Effector memory CD8-positive, alpha-beta T cell (primary cell): ENCODE data around the gene PACSIN2.
A peak's percentile ranks its signal among the peaks of the same experiment; 100 is the strongest.

ENCODE experiments used
- ATAC-seq: fragments of 150-1000 bp; cut with Tn5 transposase; replicated peaks from 2 replicates; pipeline ENCODE4 v1.10.0; 2021; ENCODE audit warnings: mild to moderate bottlenecking, moderate library complexity
- DNase-seq, 3 experiments: peaks; one replicate each; pipeline ENCODE4 v3.0.0; 2021
- H3K27ac Mint-ChIP-seq, 2 donors: one replicate each; pipeline ENCODE4 v1.8.0; 2022; ENCODE audit warnings: mild to moderate bottlenecking in 2 of 2, mixed read lengths in 2 of 2, moderate library complexity in 2 of 2
- H3K27me3 Mint-ChIP-seq, 2 donors: one replicate each; pipeline ENCODE4 v1.8.0; 2022; ENCODE audit warnings: mixed read lengths in 2 of 2
- H3K36me3 Mint-ChIP-seq: one replicate; pipeline ENCODE4 v1.8.0; 2022; ENCODE audit warnings: mild to moderate bottlenecking, moderate library complexity, mixed read lengths; ENCODE audit not compliant: insufficient read depth
- H3K4me1 Mint-ChIP-seq, 2 donors: one replicate each; pipeline ENCODE4 v1.8.0; 2022; ENCODE audit warnings: low read depth in 2 of 2, mixed read lengths in 2 of 2
- H3K4me3 Mint-ChIP-seq, 2 donors: one replicate each; pipeline ENCODE4 v1.8.0; 2022; ENCODE audit warnings: mild to moderate bottlenecking in 2 of 2, mixed read lengths in 2 of 2, moderate library complexity in 2 of 2
- H3K9me3 Mint-ChIP-seq, 2 donors: one replicate each; pipeline ENCODE4 v1.8.0; 2022; ENCODE audit warnings: mixed read lengths in 2 of 2
- total RNA-seq, 9 experiments: gene quantifications; one replicate each; lab custom pipeline; 2026; lab: John Stamatoyannopoulos, UW

The PACSIN2 gene, protein sequence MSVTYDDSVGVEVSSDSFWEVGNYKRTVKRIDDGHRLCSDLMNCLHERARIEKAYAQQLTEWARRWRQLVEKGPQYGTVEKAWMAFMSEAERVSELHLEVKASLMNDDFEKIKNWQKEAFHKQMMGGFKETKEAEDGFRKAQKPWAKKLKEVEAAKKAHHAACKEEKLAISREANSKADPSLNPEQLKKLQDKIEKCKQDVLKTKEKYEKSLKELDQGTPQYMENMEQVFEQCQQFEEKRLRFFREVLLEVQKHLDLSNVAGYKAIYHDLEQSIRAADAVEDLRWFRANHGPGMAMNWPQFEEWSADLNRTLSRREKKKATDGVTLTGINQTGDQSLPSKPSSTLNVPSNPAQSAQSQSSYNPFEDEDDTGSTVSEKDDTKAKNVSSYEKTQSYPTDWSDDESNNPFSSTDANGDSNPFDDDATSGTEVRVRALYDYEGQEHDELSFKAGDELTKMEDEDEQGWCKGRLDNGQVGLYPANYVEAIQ
- 26.9 to 62.7 (median 38.7) reads per million in 9 experiments for total RNA-seq

DNA sequence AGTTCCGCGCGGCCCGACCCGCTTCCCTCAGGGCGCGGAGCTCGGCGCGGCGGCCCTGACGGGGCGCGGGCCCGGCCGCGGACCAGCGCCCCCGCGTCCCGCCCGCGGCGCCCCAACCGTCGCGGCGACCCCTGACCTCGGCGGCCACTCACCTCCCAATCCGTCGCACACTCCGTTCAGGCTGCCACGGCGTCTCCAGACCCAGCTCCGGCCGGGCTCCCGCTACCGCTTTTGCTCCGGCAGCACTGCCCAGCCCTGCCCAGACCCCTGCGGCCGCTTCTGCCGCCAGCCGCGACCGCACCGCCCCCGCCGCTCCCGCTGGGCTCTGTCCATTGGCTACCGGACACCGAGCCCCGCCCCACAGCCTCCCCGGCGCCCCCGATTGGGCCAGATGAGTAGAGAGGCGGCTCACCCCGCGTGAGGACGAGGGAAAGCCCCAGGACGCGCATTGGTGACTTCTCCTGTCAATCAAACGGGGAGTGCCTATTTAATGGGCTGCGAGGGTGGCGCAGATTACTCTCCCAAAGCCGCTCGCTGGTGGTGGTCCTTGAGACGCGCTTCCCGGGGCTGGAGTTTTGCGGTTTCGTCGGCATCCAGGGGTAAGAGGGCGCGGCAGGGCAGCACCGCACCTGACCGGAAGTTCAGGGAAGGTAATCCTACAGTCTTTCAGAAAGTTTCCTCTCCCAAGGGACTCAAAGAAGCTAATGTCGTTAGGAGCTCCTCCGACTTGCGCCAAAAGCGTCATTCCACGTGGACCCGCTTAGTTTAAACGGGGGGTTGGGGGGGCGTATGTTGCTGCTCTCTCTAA, at the start of gene PACSIN2:
TSS of gene PACSIN2 (minus strand) at position 281 of the 808 bp plus-strand sequence. CDS start 103,069 bp downstream, outside the sequence.
- peak; percentile 95 for ATAC-seq
- H3K36me3 Mint-ChIP-seq: peaks cover 18% of the 10 kb centered on the region
- H3K27ac Mint-ChIP-seq: peak within 1 kb of the TSS; percentile 93 to 94
- no peaks in the 10 kb centered on the region for H3K9me3 Mint-ChIP-seq
- peaks cover 24 to 30% of the 10 kb centered on the region in 2 donors for H3K4me1 Mint-ChIP-seq
- DNase-seq: peak; percentile 98 to 99 (median 99)
- H3K27me3 Mint-ChIP-seq: no peaks in the 10 kb centered on the region
- peak within 1 kb of the TSS; percentile 97 for H3K4me3 Mint-ChIP-seq

DNA sequence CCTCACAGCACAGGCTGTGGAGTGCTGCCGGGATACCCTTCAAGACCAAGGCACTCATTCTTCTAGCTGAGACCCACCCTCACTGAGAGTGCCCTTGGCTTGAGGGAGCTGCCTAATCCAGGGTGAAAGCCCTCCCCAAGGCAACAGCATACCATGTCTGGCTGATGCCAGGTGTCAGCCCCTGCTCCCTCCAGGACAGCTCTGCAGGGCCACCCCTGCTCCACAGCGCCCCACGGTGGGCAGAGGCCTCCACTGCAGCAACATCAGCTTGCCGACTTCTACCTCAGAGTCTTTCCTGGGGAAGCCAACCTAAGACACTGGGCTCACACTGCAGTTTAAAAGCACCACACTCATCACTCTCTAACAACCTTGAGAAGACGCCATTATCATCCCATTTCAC, 45.2 kb upstream of the PACSIN2 start:
- Mint-ChIP-seq H3K27ac (no peak overlapping the region), H3K9me3 (no peaks in the 10 kb centered on the region), H3K27me3 (no peaks in the 10 kb centered on the region), H3K4me3 (no peak overlapping the region), H3K4me1 (no peaks in the 10 kb centered on the region), H3K36me3 (peaks cover 16% of the 10 kb centered on the region)
- no peak for ATAC-seq
- DNase-seq: peak; percentile 25 to 32 (median 29)

DNA sequence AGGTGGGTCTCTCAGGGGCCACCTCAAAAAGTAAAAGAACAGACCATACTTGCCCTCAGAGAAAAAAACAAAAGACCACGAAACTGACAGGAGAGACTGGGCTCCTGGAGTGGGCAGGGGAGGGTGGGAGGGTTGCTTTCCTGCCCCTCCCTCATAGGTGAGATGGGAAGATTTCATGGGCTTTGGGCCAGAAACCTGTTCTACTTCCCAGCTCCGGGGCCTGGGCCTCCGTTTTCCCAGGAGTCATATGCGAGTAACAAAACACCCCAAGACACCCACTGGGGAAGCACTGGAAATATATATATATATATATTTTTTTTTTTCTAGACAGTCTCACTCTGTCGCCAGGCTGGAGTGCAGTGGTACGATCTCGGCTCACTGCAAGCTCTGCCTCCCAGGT, 42.7 kb upstream of the PACSIN2 start:
- DNase-seq: no peak
- no peak overlapping the region for H3K27ac Mint-ChIP-seq
- H3K27me3 Mint-ChIP-seq: no peaks in the 10 kb centered on the region
- H3K9me3 Mint-ChIP-seq: no peaks in the 10 kb centered on the region
- H3K4me3 Mint-ChIP-seq: no peak overlapping the region
- H3K4me1 Mint-ChIP-seq: no peaks in the 10 kb centered on the region
- peaks cover 9% of the 10 kb centered on the region for H3K36me3 Mint-ChIP-seq
- no peak for ATAC-seq

DNA sequence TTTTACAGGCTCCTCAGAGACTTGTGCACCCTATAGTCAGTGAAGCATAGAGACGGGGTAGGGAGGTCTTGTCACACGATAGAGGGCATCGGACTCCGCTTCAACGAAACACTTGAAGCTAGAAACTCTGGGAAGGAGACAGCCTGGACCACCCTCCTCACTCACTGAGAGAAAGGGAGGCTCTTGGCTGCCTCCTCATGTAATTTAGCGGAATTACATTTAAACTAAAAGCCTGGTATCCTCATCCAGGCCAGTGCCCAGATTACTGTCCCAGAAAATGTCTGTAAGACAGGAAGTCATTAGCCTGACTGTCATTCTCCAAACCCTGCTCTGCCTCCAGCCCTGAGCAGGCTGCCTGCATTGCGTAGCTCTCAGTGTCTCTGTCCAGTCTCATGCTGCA, 38.2 kb upstream of the PACSIN2 start:
- H3K36me3 Mint-ChIP-seq: peaks cover 6% of the 10 kb centered on the region
- no peak overlapping the region for H3K27ac Mint-ChIP-seq
- DNase-seq (no peak), ATAC-seq (no peak)
- no peak overlapping the region for H3K4me3 Mint-ChIP-seq
- no peaks in the 10 kb centered on the region for H3K9me3 Mint-ChIP-seq
- no peaks in the 10 kb centered on the region for H3K27me3 Mint-ChIP-seq
- H3K4me1 Mint-ChIP-seq: no peaks in the 10 kb centered on the region

DNA sequence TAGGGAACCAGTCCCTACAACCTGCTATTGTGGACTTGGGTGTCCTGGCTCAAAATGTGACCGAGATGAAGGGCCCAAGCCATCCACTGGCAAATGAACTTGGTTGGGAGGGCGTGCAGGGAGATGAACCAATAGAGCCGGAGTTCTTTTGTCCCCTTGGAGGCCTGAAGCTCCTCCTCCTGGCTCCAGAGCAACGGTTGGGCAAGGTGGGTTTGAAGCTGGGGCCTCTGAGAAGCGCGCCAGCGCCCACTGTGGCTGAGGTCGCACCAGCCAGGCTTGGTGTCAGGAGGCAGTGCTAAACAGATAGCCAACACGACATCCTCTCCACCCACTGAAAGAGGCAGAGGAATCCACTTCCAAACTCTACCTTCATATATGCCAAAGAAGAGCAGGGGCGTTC, 36.0 kb upstream of the PACSIN2 start:
- H3K4me3 Mint-ChIP-seq: no peak overlapping the region
- ATAC-seq: no peak

DNA sequence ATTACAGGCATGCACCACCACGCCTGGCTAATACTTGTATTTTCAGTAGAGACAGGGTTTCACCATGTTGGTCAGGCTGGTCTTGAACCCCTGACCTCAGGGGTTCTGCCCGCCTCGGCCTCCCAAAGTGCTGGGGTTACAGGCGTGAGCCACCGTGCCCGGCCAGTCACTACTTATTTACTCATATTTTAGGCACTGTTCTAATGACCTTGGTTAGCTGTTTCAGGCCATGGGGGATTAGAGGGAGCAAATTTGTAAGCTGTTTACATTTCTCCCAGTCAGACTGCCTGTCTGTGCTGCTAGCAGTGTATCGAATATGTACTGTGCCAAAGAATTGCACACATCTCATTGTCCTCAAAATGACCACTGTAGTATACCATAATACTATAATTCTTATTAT, 32.7 kb upstream of the PACSIN2 start:
- H3K27me3 Mint-ChIP-seq: no peaks in the 10 kb centered on the region
- DNase-seq (no peak), ATAC-seq (no peak)
- no peak overlapping the region for H3K27ac Mint-ChIP-seq
- no peaks in the 10 kb centered on the region for H3K4me1 Mint-ChIP-seq
- no peaks in the 10 kb centered on the region for H3K9me3 Mint-ChIP-seq
- no peak overlapping the region for H3K4me3 Mint-ChIP-seq
- H3K36me3 Mint-ChIP-seq: peaks cover 8% of the 10 kb centered on the region

More for the DNA sequence above, 36.0 kb upstream of the PACSIN2 start:
- Mint-ChIP-seq H3K27me3 (no peaks in the 10 kb centered on the region), H3K9me3 (no peaks in the 10 kb centered on the region), H3K4me1 (no peaks in the 10 kb centered on the region), H3K36me3 (peaks cover 6% of the 10 kb centered on the region), H3K27ac (no peak overlapping the region)
- no peak for DNase-seq

DNA sequence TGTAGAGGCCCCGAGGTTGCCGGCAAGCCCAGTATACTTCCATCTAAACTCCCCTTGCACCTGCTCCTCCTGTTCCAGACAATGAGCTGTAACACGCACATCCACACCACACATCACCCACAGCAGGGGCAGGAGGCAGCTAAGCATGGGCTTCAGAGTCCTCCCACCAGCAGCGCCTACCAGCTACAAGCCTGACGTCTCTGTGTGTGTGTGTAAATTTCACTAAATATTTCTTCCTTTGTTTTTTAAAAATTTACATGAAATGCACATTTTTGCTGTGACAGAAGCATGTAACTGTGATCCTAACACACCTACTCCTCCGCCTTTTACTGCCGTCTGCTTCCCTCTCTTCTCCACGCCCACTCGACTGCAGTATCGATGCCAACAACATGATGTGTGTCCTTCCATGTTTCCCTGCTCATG, 29.4 kb upstream of the PACSIN2 start:
- H3K9me3 Mint-ChIP-seq: no peaks in the 10 kb centered on the region
- H3K4me3 Mint-ChIP-seq: no peak overlapping the region
- H3K27me3 Mint-ChIP-seq: no peaks in the 10 kb centered on the region
- H3K4me1 Mint-ChIP-seq: no peaks in the 10 kb centered on the region
- H3K27ac Mint-ChIP-seq: no peak overlapping the region
- H3K36me3 Mint-ChIP-seq: peaks cover 2% of the 10 kb centered on the region
- ATAC-seq: no peak
- no peak for DNase-seq

DNA sequence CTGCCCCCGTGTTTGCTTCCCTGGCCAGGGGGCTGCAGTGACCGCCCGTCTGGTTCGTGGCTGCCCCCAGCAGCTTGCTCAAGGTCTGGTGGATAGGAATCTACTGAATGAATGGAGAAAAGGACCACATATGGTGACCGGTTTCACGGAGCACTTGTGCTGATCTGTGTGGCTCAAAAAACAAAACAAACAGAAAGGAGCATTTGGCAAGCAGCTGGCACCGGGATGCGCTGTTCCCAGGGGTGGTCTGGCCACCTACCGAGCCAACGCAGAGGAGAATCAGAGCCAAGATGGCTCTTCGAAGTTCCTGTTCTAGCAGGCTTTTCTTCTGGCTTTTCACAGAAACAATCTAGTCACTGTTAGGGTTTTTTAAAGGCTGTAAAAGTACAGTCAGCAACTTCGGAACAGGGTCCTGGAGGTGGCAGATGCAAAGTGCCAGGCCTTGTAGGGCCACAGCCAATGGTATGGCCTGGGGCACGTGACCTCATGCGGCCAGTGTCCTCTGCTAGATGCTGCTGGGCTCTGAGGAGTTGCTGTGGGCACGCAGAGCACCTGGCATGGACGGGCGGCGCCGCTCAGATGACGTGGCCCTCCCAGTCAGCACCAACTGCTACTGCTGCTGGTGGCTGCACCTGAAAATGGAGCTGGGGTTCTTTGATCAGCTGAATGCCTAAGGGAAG, 27.3 kb upstream of the PACSIN2 start:
- Mint-ChIP-seq H3K9me3 (no peaks in the 10 kb centered on the region), H3K27ac (peak overlapping the region in 1 of 2 donors; percentile 49), H3K4me1 (no peaks in the 10 kb centered on the region), H3K36me3 (peaks cover 9% of the 10 kb centered on the region), H3K27me3 (no peaks in the 10 kb centered on the region), H3K4me3 (no peak overlapping the region)
- DNase-seq (no peak), ATAC-seq (no peak)

DNA sequence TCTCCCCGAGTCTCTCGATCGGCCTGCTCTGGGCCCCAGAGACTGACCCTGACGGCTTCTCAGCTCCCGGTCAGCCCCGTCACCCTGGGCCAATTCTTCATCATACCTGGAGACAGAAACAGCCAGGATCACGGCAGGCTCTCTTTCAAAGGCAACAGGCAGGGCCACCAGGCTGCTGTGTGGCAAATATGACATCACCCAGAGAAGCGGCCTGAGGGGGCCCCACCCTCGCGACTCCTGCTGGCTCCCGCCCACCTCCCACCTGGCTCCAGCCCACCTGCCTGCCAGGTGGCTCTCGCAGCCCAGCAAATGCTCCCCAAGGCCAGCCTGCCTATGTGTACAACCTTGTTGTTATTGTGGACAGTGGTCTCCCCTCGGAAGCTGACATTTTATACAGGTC, 24.9 kb upstream of the PACSIN2 start:
- Mint-ChIP-seq H3K4me3 (no peak overlapping the region), H3K27me3 (no peaks in the 10 kb centered on the region), H3K9me3 (no peaks in the 10 kb centered on the region), H3K27ac (no peak overlapping the region), H3K4me1 (peaks cover 0 to 2% of the 10 kb centered on the region in 2 donors), H3K36me3 (peaks cover 7% of the 10 kb centered on the region)
- no peak for DNase-seq
- no peak for ATAC-seq

DNA sequence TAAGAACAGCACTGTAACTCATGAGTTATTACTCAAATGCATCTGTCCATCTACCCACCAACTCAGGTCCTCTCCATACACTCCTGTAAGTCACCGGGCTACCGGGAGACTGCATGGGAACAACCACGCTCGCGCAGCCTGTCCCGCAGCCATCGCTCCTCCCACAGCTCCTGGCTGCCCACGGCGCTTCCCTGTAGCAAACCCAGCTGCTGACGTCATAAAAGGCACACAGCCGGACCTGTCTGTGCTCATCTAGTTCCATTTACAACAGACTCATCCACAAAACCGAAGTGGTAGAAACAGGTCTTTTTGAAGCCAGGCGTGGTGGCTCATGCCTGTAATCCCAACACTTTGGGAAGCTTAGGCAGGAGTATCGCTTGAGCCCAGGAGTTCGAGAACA, 23.4 kb upstream of the PACSIN2 start:
- ATAC-seq (no peak), DNase-seq (no peak)
- Mint-ChIP-seq H3K4me3 (no peak overlapping the region), H3K9me3 (no peaks in the 10 kb centered on the region), H3K27me3 (no peaks in the 10 kb centered on the region), H3K27ac (peak overlapping the region in 1 of 2 donors; percentile 41), H3K36me3 (peaks cover 7% of the 10 kb centered on the region), H3K4me1 (peaks cover 5 to 6% of the 10 kb centered on the region in 2 donors)

DNA sequence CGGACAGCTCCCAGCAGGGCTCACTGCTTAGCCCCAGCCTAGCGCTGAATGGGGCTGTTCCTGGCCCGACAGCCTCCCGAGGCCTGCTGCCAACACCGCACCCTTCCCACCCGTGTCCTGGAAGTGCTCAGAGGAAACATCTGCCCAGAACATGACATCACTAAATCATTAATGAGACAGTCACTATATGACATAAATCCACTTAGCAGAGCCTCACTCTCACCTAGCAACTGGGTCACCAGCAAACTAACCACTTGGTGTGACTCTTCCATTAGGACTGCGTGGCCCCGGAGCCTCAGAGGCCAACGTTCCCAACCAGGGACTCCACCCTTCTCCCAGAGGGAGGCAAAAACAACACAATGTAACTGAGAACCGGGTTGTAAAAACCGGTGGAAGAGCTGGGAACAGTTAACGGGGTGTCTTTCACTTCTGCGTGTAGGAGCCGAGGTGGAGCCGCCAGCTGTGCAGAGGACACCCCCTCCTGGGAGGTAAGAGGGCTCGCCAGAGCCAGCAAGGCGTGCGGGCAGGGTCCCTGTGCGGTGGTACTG, 21.4 kb upstream of the PACSIN2 start:
- Mint-ChIP-seq H3K27me3 (no peaks in the 10 kb centered on the region), H3K4me3 (no peak overlapping the region), H3K36me3 (peaks cover 7% of the 10 kb centered on the region), H3K9me3 (no peaks in the 10 kb centered on the region), H3K4me1 (peaks cover 5 to 6% of the 10 kb centered on the region in 2 donors), H3K27ac (no peak overlapping the region)
- ATAC-seq (no peak), DNase-seq (no peak)

DNA sequence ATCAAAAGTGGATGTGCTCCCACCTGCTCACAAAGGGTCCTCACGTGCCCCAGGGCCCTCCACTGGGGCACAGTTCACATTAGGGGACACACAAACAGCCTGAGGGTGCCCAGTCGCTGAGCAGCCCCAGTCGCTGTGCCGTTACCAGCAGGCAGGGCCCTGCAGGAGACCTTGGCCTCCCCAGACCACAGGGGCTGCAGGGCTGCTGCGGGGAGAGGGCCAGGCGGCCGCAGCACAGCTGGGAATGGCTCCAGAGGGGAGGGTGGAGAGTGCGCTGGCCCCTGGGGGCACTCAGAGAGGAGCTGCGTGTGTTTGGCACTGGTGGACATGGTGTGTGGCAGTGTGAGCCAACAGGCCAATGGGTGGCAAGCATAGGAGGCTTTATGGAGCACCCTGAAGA, 20.3 kb upstream of the PACSIN2 start:
- no peaks in the 10 kb centered on the region for H3K9me3 Mint-ChIP-seq
- H3K27ac Mint-ChIP-seq: no peak overlapping the region
- H3K27me3 Mint-ChIP-seq: no peaks in the 10 kb centered on the region
- DNase-seq: no peak
- H3K36me3 Mint-ChIP-seq: peaks cover 7% of the 10 kb centered on the region
- H3K4me3 Mint-ChIP-seq: no peak overlapping the region
- no peak for ATAC-seq
- peaks cover 5 to 6% of the 10 kb centered on the region in 2 donors for H3K4me1 Mint-ChIP-seq

DNA sequence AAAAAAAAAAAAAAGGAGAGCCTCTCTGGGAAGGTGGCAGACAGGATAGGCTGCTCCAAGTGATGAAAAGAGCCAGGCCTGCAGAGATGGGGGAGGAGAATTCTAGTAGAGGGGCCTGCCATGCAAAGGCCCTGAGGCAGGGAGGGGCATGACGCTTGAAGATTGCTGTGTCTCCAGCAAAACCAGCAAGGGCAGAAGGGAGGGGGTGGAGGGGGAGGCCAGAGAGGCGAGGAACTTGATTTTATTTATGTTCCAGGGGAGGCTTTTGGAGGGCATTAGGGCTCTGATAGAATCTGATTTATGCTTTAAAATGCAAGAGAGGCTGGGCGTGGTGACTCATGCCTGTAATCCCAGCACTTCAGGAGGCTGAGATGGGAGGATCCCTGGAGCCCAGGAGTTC, 16.7 kb upstream of the PACSIN2 start:
- no peaks in the 10 kb centered on the region for H3K27me3 Mint-ChIP-seq
- no peaks in the 10 kb centered on the region for H3K36me3 Mint-ChIP-seq
- no peak overlapping the region for H3K27ac Mint-ChIP-seq
- peaks cover 5 to 6% of the 10 kb centered on the region in 2 donors for H3K4me1 Mint-ChIP-seq
- no peak overlapping the region for H3K4me3 Mint-ChIP-seq
- ATAC-seq (no peak), DNase-seq (no peak)
- no peaks in the 10 kb centered on the region for H3K9me3 Mint-ChIP-seq
